Measurements from ENCODE around the gene C17orf107. TPM values are rescaled to one million over a fixed set of nuclear protein-coding genes. Genes with fewer than 3 reads are reported as not detected.

The C17orf107 gene
- total RNA-seq, 1 donor from 2014 or later, result 0.92 TPM

GRCh38 chr17:4948166-4948930 is 49.0 kb downstream of the C17orf107 start, which contains the start of gene PFN1:
TSS of gene PFN1 (minus strand) at chr17:4948530. CDS start at chr17:4948394, 136 bp downstream.
- DNase-seq (ENCODE audit: low read depth, low spot score), result no peak

GRCh38 chr17:4948931-4949320 is 49.6 kb downstream of the C17orf107 start:
- no peak for DNase-seq (ENCODE audit: low read depth, low spot score)

GRCh38 chr17:4949321-4950074 is 50.2 kb downstream of the C17orf107 start:
- DNase-seq (ENCODE audit: low read depth, low spot score), result no peak

- DNase-seq (ENCODE audit: low read depth, low spot score), result no peak
These were observed 50.9 kb downstream of the C17orf107 start for GRCh38 chr17:4950075-4950745.

- DNase-seq (ENCODE audit: low read depth, low spot score), result no peak
These were observed 51.4 kb downstream of the C17orf107 start, which contains the start of gene ENO3 for GRCh38 chr17:4950746-4951204. TSS of gene ENO3 (plus strand) at chr17:4951119. CDS start at chr17:4951830, 711 bp downstream.

GRCh38 chr17:4951486-4951885 is 52.1 kb downstream of the C17orf107 start:
- no peak for DNase-seq (ENCODE audit: low read depth, low spot score)

Other genes starting within 250 kb of the C17orf107 start
- gene PELP1, start 195.4 kb upstream of the C17orf107 start, total RNA-seq, result 16.0 and 27.6 TPM in 2 replicates
- gene ARRB2, start 188.9 kb upstream of the C17orf107 start, total RNA-seq, result 7.7 and 8.7 TPM in 2 replicates
- 9.4 and 12.5 TPM in 2 replicates for gene MED11, start 168.1 kb upstream of the C17orf107 start, total RNA-seq
- gene ZMYND15, start 159.7 kb upstream of the C17orf107 start, total RNA-seq, result 0.07 and 0.11 TPM in 2 replicates
- 2.4 and 7.4 TPM in 2 replicates for gene CXCL16, start 159.6 kb upstream of the C17orf107 start, total RNA-seq
- gene TM4SF5, start 127.7 kb upstream of the C17orf107 start, total RNA-seq, result not detected in 2 replicates
- 0.32 and 0.40 TPM in 2 replicates for gene VMO1, start 113.2 kb upstream of the C17orf107 start, total RNA-seq
- not detected in 2 replicates for gene GLTPD2, start 110.6 kb upstream of the C17orf107 start, total RNA-seq
- gene PSMB6, start 103.4 kb upstream of the C17orf107 start, total RNA-seq, result 225 and 243 TPM in 2 replicates
- gene PLD2, start 92.4 kb upstream of the C17orf107 start, total RNA-seq, result 25.6 and 32.3 TPM in 2 replicates
- gene MINK1, start 66.2 kb upstream of the C17orf107 start, total RNA-seq, result 26.2 and 30.8 TPM in 2 replicates
- 0.53 and 3.2 TPM in 2 replicates for gene CHRNE, start 3.6 kb downstream of the C17orf107 start, total RNA-seq
- gene GP1BA, start 32.7 kb downstream of the C17orf107 start, total RNA-seq, result not detected in 2 replicates
- gene SLC25A11, start 40.5 kb downstream of the C17orf107 start, total RNA-seq, result 61.6 and 71.2 TPM in 2 replicates
- 14.8 and 15.2 TPM in 2 replicates for gene RNF167, start 40.7 kb downstream of the C17orf107 start, total RNA-seq
- 518 and 651 TPM in 2 replicates for gene PFN1, start 49.0 kb downstream of the C17orf107 start, total RNA-seq
- gene ENO3, start 51.6 kb downstream of the C17orf107 start, total RNA-seq, result 1.3 and 1.6 TPM in 2 replicates
- gene SPAG7, start 68.3 kb downstream of the C17orf107 start, total RNA-seq, result 58.8 and 65.3 TPM in 2 replicates
- gene CAMTA2, start 88.1 kb downstream of the C17orf107 start, total RNA-seq, result 4.3 and 4.5 TPM in 2 replicates
- 0.13 and 0.28 TPM in 2 replicates for gene INCA1, start 98.0 kb downstream of the C17orf107 start, total RNA-seq
- gene KIF1C, start 98.4 kb downstream of the C17orf107 start, total RNA-seq, result 94.7 and 113 TPM in 2 replicates
- gene SLC52A1, start 135.9 kb downstream of the C17orf107 start, total RNA-seq, result 0.07 TPM in 2 replicates
- gene ZFP3, start 178.9 kb downstream of the C17orf107 start, total RNA-seq, result 1.1 and 1.9 TPM in 2 replicates
- 6.3 and 7.6 TPM in 2 replicates for gene ZNF232, start 212.3 kb downstream of the C17orf107 start, total RNA-seq
- gene USP6, start 216.5 kb downstream of the C17orf107 start, total RNA-seq, result not detected in 2 replicates